K562 (cell line): Measurements from ENCODE around the gene MPZL1. TPM values are rescaled to one million over a fixed set of nuclear protein-coding genes. Genes with fewer than 3 reads are reported as not detected.

Experiments
- CBX5 ChIP-seq: IDR thresholded peaks from 2 replicates; pipeline ENCODE4 v1.6.1; 2014; ENCODE audit warnings: low read depth, borderline replicate concordance
- CCAR2 ChIP-seq: fragments of 200-400 bp; formaldehyde crosslinking; IDR thresholded peaks from 2 replicates; pipeline ENCODE4 v1.6.1; 2017; ENCODE audit warnings: mild to moderate bottlenecking, low read depth, low read length
- ELK3 ChIP-seq: fragments of 450-650 bp; formaldehyde crosslinking; IDR thresholded peaks from 2 replicates; pipeline ENCODE4 v1.4.0; 2020; ENCODE audit warnings: mild to moderate bottlenecking
- FOXO4 ChIP-seq: fragments of 450-650 bp; formaldehyde crosslinking; IDR thresholded peaks from 2 replicates; pipeline ENCODE4 v1.4.0; 2020; ENCODE audit warnings: mild to moderate bottlenecking, moderate library complexity
- JUND ChIP-seq, 2 experiments: IDR thresholded peaks; 2 replicates in 1 of 2; 3 replicates in 1 of 2; pipeline ENCODE4 v1.6.1; 2011; ENCODE audit warnings: borderline replicate concordance in 2 of 2, low read depth in 2 of 2, low read length in 2 of 2, improper control_type of control experiment in 1 of 2, missing biosample characterization in 1 of 2, missing genetic modification characterization in 1 of 2, missing genetic modification reagents in 1 of 2
- KLF13 ChIP-seq: fragments of 450-650 bp; IDR thresholded peaks from 2 replicates; pipeline ENCODE4 v1.6.1; 2016; ENCODE audit warnings: missing genetic modification characterization, low read depth, mild to moderate bottlenecking, missing compliant biosample characterization, moderate library complexity, borderline replicate concordance
- PATZ1 ChIP-seq: fragments of 250-450 bp; sonication (Bioruptor Pico); IDR thresholded peaks from 2 replicates; pipeline ENCODE4 v1.5.0; 2020; ENCODE audit warnings: mild to moderate bottlenecking, borderline replicate concordance
- SMC3 ChIP-seq: conservative IDR thresholded peaks from 2 replicates; pipeline ENCODE4 v1.6.1; 2011; ENCODE audit warnings: low read depth, low read length, improper control_type of control experiment; ENCODE audit not compliant: insufficient read depth
- TCFL5 ChIP-seq: fragments of 250-450 bp; sonication (Bioruptor Pico); conservative IDR thresholded peaks from 2 replicates; pipeline ENCODE4 v1.6.1; 2021; ENCODE audit warnings: mild to moderate bottlenecking, moderate library complexity, matching md5 sums
- XRCC4 ChIP-seq: IDR thresholded peaks from one replicate; pipeline ENCODE4 v1.6.1; 2011; ENCODE audit not compliant: insufficient read depth, insufficient read length; ENCODE audit errors: extremely low read depth
- ZBTB43 ChIP-seq: sonication (generic); formaldehyde crosslinking; IDR thresholded peaks from 2 replicates; pipeline ENCODE4 v1.8.0; 2023; ENCODE audit warnings: mild to moderate bottlenecking, missing genetic modification reagents
- ZNF398 ChIP-seq: fragments of 250-450 bp; sonication (Bioruptor Pico); IDR thresholded peaks from 2 replicates; pipeline ENCODE4 v1.8.0; 2021; ENCODE audit warnings: moderate library complexity, mild to moderate bottlenecking, inconsistent platforms
- ZNF592 ChIP-seq: fragments of 450-650 bp; IDR thresholded peaks from 2 replicates; pipeline ENCODE4 v1.6.1; 2017; ENCODE audit warnings: antibody characterized with exemption, mild to moderate bottlenecking
- polyA plus RNA-seq, 8 experiments: library from polyadenylated mRNA; depleted of rRNA in 4 of 8; stranded (reverse) in 5 of 8; unstranded in 3 of 8; fragments of >200 nt; fragmentation: Nextera tagmentation in 2 of 8; fragmentation: Illumina TruSeq in 1 of 8; extraction: Ambion mirVana in 2 of 8; extraction: Trizol in 1 of 8; gene quantifications; 2 replicates each; pipeline versions ENCODE4 v1.2.1 to v1.2.3, GENCODE V29; 2011 to 2014; ENCODE audit warnings: inconsistent platforms in 1 of 8, missing spikeins in 1 of 8
- total RNA-seq, 7 experiments: library from RNA; depleted of rRNA in 6 of 7; stranded (reverse); fragments of >200 nt in 6 of 7; fragmentation: Illumina TruSeq in 2 of 7; extraction: Trizol in 2 of 7; gene quantifications; 2 replicates each; pipeline versions ENCODE4 v1.2.1 to v1.2.3, GENCODE V29; 2011 to 2021; ENCODE audit warnings: low replicate concordance in 1 of 7

The MPZL1 gene
- total and polyA plus RNA-seq, 9 of the 15 experiments (the other 6 are each of a cell fraction or from before 2014, with no cell fraction given): 14.5 to 153 (median 66.5) TPM

GRCh38 chr1:167820684-167821355, 99.0 kb downstream of the MPZL1 start (continued):
- TF ChIP-seq PATZ1 (CRISPR knock-in tag) (no peak), ZNF398 (no peak), ELK3 (CRISPR knock-in tag) (no peak), CBX5 (no peak), XRCC4 (no peak), SMC3 (no peak), TCFL5 (CRISPR knock-in tag) (no peak), ZNF592 (no peak; the same call in 1 of the 2 replicates), KLF13 (no peak), JUND (IDR thresholded peaks at IDR 0.05; ENCODE audit: borderline replicate concordance, low read depth, low read length) (0 out of 2 replicates have a peak, but pooled peaks have one; percentile 30), JUND (tag; IDR thresholded peaks at IDR 0.05; ENCODE audit: borderline replicate concordance, low read depth, low read length) (no peak; the same call in 2 of the 3 replicates), ZBTB43 (CRISPR knock-in tag) (no peak), CCAR2 (no peak), FOXO4 (CRISPR knock-in tag) (no peak)
